Esophagus muscularis mucosa (tissue), 4 donors: ENCODE data around the gene MRPL38. TPM values are rescaled to one million over a fixed set of nuclear protein-coding genes. Genes with fewer than 3 reads are reported as not detected.

Source experiments
- DNase-seq: peaks from one replicate; pipeline ENCODE4 v3.0.0-alpha.2; 2017; ENCODE audit errors: extremely low spot score
- H3K27ac ChIP-seq, 4 donors: fragments of 200-600 bp; sonication (generic); replicated peaks in 1 of 4; 1 replicate in 3 of 4; 2 replicates in 1 of 4; pipeline ENCODE4 v1.5.1; 2016 to 2019; ENCODE audit warnings: mild to moderate bottlenecking in 1 of 4
- H3K27me3 ChIP-seq, 4 donors: fragments of 200-600 bp; sonication (generic); one replicate each; pipeline versions ENCODE4 v1.5.1 to v1.6.0; 2016 to 2019
- H3K36me3 ChIP-seq, 4 donors: fragments of 200-600 bp; sonication (generic); one replicate each; pipeline ENCODE4 v1.5.1; 2016 to 2019
- H3K4me1 ChIP-seq, 4 donors: fragments of 200-600 bp; sonication (generic); one replicate each; pipeline ENCODE4 v1.5.1; 2016 to 2019
- H3K4me3 ChIP-seq, 4 donors: fragments of 200-600 bp; sonication (generic); 1 replicate in 2 of 4; 2 replicates in 2 of 4; pipeline ENCODE4 v1.5.1; 2016 to 2019; ENCODE audit warnings: mild to moderate bottlenecking in 4 of 4, moderate library complexity in 1 of 4
- H3K9me3 ChIP-seq, 4 donors: fragments of 200-600 bp; sonication (generic); 1 replicate in 3 of 4; 2 replicates in 1 of 4; pipeline ENCODE4 v1.5.1; 2016 to 2019
- CTCF ChIP-seq, 3 experiments: fragments of 200-600 bp in 2 of 3; fragments of 450-650 bp in 1 of 3; sonication (generic) in 2 of 3; IDR thresholded peaks; one replicate each; pipeline ENCODE4 v1.5.1; 2017 to 2019; ENCODE audit warnings: antibody characterized with exemption in 3 of 3, mild to moderate bottlenecking in 2 of 3, moderate library complexity in 1 of 3
- EP300 ChIP-seq: sonication (generic); formaldehyde crosslinking; IDR thresholded peaks from one replicate; pipeline ENCODE4 v1.6.1; 2017; ENCODE audit warnings: antibody characterized with exemption
- POLR2A ChIP-seq: fragments of 450-650 bp; IDR thresholded peaks from one replicate; pipeline ENCODE4 v1.6.1; 2017; ENCODE audit warnings: antibody characterized with exemption, moderate library complexity, mild to moderate bottlenecking, low read depth
- POLR2AphosphoS5 ChIP-seq, 2 donors: sonication (generic); formaldehyde crosslinking; IDR thresholded peaks; one replicate each; pipeline ENCODE4 v1.6.1; 2017; ENCODE audit warnings: antibody characterized with exemption in 2 of 2
- WGBS: methylation state at CpG from one replicate; pipeline ENCODE4 v1.1.5; 2018; 5-methylcytosine and 5-hydroxymethylcytosine counted together
- intact Hi-C: fragments of 100-400 bp; cut with DNase I; formaldehyde crosslinking; loops from one replicate; pipeline ENCODE4 v1.15.1; 2023
- total RNA-seq, 4 donors: library from RNA; depleted of rRNA; stranded (reverse); fragments of >200 nt; gene quantifications; one replicate each; pipeline versions ENCODE4 v1.1.0 to v1.2.1, GENCODE V29; 2016

The MRPL38 gene
- total RNA-seq, 4 donors from 2014 or later = 32.5 to 61.7 (median 44.1) TPM

GRCh38 chr17:75908201-75908600 lies 3.5 kb upstream of the MRPL38 start:
- DNase-seq = no peak
- Histone ChIP-seq H3K4me3 (no peak overlapping the region), H3K27me3 (no peaks in the 10 kb centered on the region), H3K9me3 (no peaks in the 10 kb centered on the region), H3K27ac (no peak overlapping the region), H3K36me3 (peaks cover 0 to 33% (median 0%) of the 10 kb centered on the region in 4 donors), H3K4me1 (peaks cover 12 to 29% (median 19%) of the 10 kb centered on the region in 4 donors)
- no peak for TF ChIP-seq EP300
- no peak for TF ChIP-seq CTCF (IDR thresholded peaks at IDR 0.05)
- TF ChIP-seq POLR2AphosphoS5 (IDR thresholded peaks at IDR 0.05) = no peak
- no peak for TF ChIP-seq POLR2A
- intact Hi-C loops = loop anchor here (5.0 kb wide), 1 partner anchor 69 kb away; the partner anchor contains the start of genes ACOX1 and TEN1
- WGBS = 83% methylated on average over 5 of the region's 6 CpGs

- no peak for DNase-seq
- no peaks in the 10 kb centered on the region for H3K9me3 ChIP-seq
- H3K4me3 ChIP-seq = no peak overlapping the region
- 85% methylated on average over 10 of the region's 10 CpGs for whole genome bisulfite sequencing
- peaks cover 10 to 37% (median 18%) of the 10 kb centered on the region in 4 donors for H3K36me3 ChIP-seq
- intact Hi-C loops = loop anchor here (5.0 kb wide), 1 partner anchor 71 kb away; the partner anchor contains the start of genes ACOX1 and TEN1
- H3K27me3 ChIP-seq = no peaks in the 10 kb centered on the region
- H3K4me1 ChIP-seq = peaks cover 12 to 32% (median 24%) of the 10 kb centered on the region in 4 donors
- TF ChIP-seq POLR2AphosphoS5 (IDR thresholded peaks at IDR 0.05) = no peak
- no peak for TF ChIP-seq POLR2A
- TF ChIP-seq CTCF (IDR thresholded peaks at IDR 0.05) = no peak
- TF ChIP-seq EP300 = no peak
- H3K27ac ChIP-seq = peak overlapping the region; percentile 90 to 93 (median 92)
Measured at GRCh38 chr17:75906143-75906884, 1.6 kb upstream of the MRPL38 start.

DNA sequence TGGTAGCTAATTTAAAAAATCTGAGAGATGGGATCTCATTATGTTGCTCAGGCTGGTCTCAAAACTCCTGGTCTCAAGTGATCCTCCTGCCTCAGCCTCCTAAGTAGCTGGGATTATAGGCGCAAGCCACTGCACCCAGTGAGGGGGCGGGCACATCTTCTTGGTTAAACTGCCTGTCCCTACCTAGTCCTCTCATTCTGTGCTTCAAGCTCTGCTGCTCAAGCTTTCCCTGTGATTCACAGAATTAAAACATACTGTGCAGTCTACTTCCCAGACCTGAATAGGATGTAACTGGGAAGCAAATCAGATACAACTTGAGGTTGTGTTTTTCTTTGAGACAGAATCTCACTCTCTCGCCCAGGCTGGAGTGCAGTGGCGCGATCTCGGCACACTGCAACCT lies 2.3 kb downstream of the MRPL38 start:
- no peak for DNase-seq
- H3K4me1 ChIP-seq = peaks cover 12 to 35% (median 29%) of the 10 kb centered on the region in 4 donors
- H3K36me3 ChIP-seq = peaks cover 33 to 57% (median 56%) of the 10 kb centered on the region in 4 donors
- WGBS = 88% methylated on average over 6 of the region's 6 CpGs
- no peaks in the 10 kb centered on the region for H3K27me3 ChIP-seq
- TF ChIP-seq EP300 = no peak
- no peaks in the 10 kb centered on the region for H3K9me3 ChIP-seq
- intact Hi-C loops = no loop called here
- H3K4me3 ChIP-seq = no peak overlapping the region
- no peak overlapping the region for H3K27ac ChIP-seq

GRCh38 chr17:75901727-75902126 lies 3.0 kb downstream of the MRPL38 start:
- no peak for DNase-seq
- H3K4me1 ChIP-seq = peaks cover 17 to 41% (median 36%) of the 10 kb centered on the region in 4 donors
- H3K27ac ChIP-seq = no peak overlapping the region
- H3K4me3 ChIP-seq = no peak overlapping the region
- TF ChIP-seq POLR2A (no peak), EP300 (no peak), POLR2AphosphoS5 (IDR thresholded peaks at IDR 0.05) (no peak), CTCF (IDR thresholded peaks at IDR 0.05) (no peak)
- WGBS = 74% methylated on average over 4 of the region's 18 CpGs
- H3K9me3 ChIP-seq = no peaks in the 10 kb centered on the region
- H3K36me3 ChIP-seq = peaks cover 33 to 57% (median 56%) of the 10 kb centered on the region in 4 donors
- H3K27me3 ChIP-seq = no peaks in the 10 kb centered on the region
- intact Hi-C loops = no loop called here

DNA sequence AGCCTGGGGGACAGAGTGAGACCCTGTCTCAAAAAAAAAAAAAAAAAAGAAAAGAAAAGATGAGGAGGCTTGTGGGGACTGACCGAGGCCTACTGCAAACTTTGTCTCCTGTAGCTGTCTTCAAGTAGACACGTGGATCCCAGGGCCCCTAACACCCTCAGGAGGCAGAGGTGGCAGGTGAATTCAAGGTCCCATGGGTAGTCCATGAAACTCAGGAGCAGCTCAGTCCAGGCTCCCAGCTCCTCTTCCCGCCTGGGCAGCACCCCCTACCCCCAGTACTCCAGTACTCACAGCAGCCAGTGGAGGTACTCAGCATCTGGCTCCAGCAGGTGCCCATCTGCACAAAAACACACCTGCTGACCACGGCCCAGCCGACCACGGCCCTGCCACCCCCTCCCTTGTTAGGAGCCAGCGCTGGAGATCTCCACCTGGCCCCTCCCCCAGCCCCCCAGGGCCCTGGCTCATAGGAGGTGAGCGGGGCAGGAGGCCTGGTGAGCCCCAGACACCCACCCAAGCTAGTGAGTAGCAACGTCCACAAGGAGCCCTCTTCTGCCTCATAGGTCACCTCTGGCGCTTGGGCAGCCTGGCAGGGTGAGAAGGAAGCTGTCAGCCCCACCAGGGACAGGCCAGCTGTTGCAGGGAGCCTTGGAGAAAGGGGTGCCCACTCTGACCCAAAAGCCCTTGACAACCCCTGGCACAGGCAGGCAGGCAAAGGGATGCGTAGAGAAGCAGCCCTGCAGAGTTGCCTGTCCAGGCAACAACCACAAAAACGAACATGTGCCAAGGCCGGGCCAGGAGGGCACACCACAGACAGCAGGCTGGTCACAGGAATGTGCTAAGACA lies 3.8 kb downstream of the MRPL38 start:
- no peak for TF ChIP-seq POLR2A
- no peak for TF ChIP-seq EP300
- TF ChIP-seq POLR2AphosphoS5 (IDR thresholded peaks at IDR 0.05) = no peak
- TF ChIP-seq CTCF (IDR thresholded peaks at IDR 0.05) = no peak
- Histone ChIP-seq H3K4me3 (no peak overlapping the region), H3K9me3 (no peaks in the 10 kb centered on the region), H3K27ac (no peak overlapping the region), H3K4me1 (peaks cover 18 to 42% (median 37%) of the 10 kb centered on the region in 4 donors), H3K27me3 (no peaks in the 10 kb centered on the region), H3K36me3 (peaks cover 33 to 57% (median 56%) of the 10 kb centered on the region in 4 donors)
- intact Hi-C loops = no loop called here
- DNase-seq = no peak
- 81% methylated on average over 9 of the region's 13 CpGs for WGBS
